Mesenchymal stem cell (in vitro differentiated cells and primary cell): ENCODE results near the gene STAU1.

Experiments
- DNase-seq: peaks from one replicate; pipeline ENCODE4 v3.0.0-alpha.2; 2013
- H2AFZ ChIP-seq: one replicate; pipeline ENCODE4 v1.6.1; 2013; ENCODE audit warnings: low read depth, mild to moderate bottlenecking, control low read depth, inconsistent platforms, low read length, moderate library complexity
- H2AK5ac ChIP-seq: 2 replicates; pipeline ENCODE4 v1.6.1; 2013; ENCODE audit warnings: low read length, moderate library complexity, mild to moderate bottlenecking, inconsistent platforms; ENCODE audit not compliant: severe bottlenecking
- H2BK120ac ChIP-seq: one replicate; pipeline ENCODE4 v1.6.1; 2013; ENCODE audit warnings: low read depth, mild to moderate bottlenecking, inconsistent platforms, low read length, moderate library complexity
- H2BK12ac ChIP-seq, 2 experiments: one replicate each; pipeline ENCODE4 v1.6.1; 2013; ENCODE audit warnings: inconsistent platforms in 2 of 2, low read length in 2 of 2, mild to moderate bottlenecking in 2 of 2, moderate library complexity in 2 of 2, control low read depth in 1 of 2
- H2BK15ac ChIP-seq: one replicate; pipeline ENCODE4 v1.6.1; 2013; ENCODE audit warnings: mild to moderate bottlenecking, low read depth, inconsistent platforms; ENCODE audit not compliant: poor library complexity, severe bottlenecking
- H2BK5ac ChIP-seq: 2 replicates; pipeline ENCODE4 v1.6.1; 2013; ENCODE audit warnings: low read depth, mild to moderate bottlenecking, low read length, control low read depth, inconsistent platforms; ENCODE audit not compliant: poor library complexity, severe bottlenecking
- H3K14ac ChIP-seq, 2 experiments: one replicate each; pipeline ENCODE4 v1.6.1; 2013; ENCODE audit warnings: inconsistent platforms in 2 of 2, low read length in 2 of 2, control low read depth in 1 of 2, mild to moderate bottlenecking in 1 of 2, moderate library complexity in 1 of 2
- H3K18ac ChIP-seq, 2 experiments: one replicate each; pipeline ENCODE4 v1.6.1; 2013; ENCODE audit warnings: inconsistent platforms in 2 of 2, low read length in 2 of 2, control low read depth in 1 of 2, low read depth in 1 of 2, mild to moderate bottlenecking in 1 of 2
- H3K23ac ChIP-seq, 2 experiments: one replicate each; pipeline ENCODE4 v1.6.1; 2013; ENCODE audit warnings: inconsistent platforms in 2 of 2, low read length in 2 of 2, mild to moderate bottlenecking in 2 of 2, moderate library complexity in 2 of 2, control low read depth in 1 of 2
- H3K27ac ChIP-seq: 2 replicates; pipeline ENCODE4 v1.5.1; 2013; ENCODE audit warnings: mild to moderate bottlenecking, moderate library complexity, low read length, control low read depth, inconsistent platforms; ENCODE audit not compliant: poor library complexity, severe bottlenecking
- H3K27me3 ChIP-seq, 2 experiments: 2 replicates each; pipeline versions ENCODE4 v1.6.1 to v1.7.0; 2013; ENCODE audit warnings: low read length in 2 of 2, mild to moderate bottlenecking in 2 of 2, moderate library complexity in 2 of 2, control low read depth in 1 of 2, inconsistent platforms in 1 of 2; ENCODE audit not compliant: control insufficient read depth in 1 of 2, insufficient read depth in 1 of 2
- H3K36me3 ChIP-seq, 2 experiments: 2 replicates each; pipeline versions ENCODE4 v1.6.1 to v1.7.0; 2013; ENCODE audit warnings: low read length in 2 of 2, control low read depth in 1 of 2, inconsistent platforms in 1 of 2, low read depth in 1 of 2, mild to moderate bottlenecking in 1 of 2; ENCODE audit not compliant: insufficient read depth in 2 of 2, control insufficient read depth in 1 of 2
- H3K4ac ChIP-seq, 2 experiments: one replicate each; pipeline ENCODE4 v1.6.1; 2013; ENCODE audit warnings: inconsistent platforms in 2 of 2, low read length in 2 of 2, mild to moderate bottlenecking in 2 of 2, moderate library complexity in 2 of 2, control low read depth in 1 of 2, low read depth in 1 of 2
- H3K4me1 ChIP-seq: 2 replicates; pipeline ENCODE4 v1.6.1; 2013; ENCODE audit warnings: low read depth, low read length, control low read depth; ENCODE audit not compliant: control insufficient read depth, insufficient read depth
- H3K4me2 ChIP-seq: 2 replicates; pipeline ENCODE4 v1.6.1; 2013; ENCODE audit warnings: low read length, mild to moderate bottlenecking, inconsistent platforms; ENCODE audit not compliant: poor library complexity, severe bottlenecking
- H3K4me3 ChIP-seq, 2 experiments: 2 replicates each; pipeline versions ENCODE4 v1.5.1 to v1.7.0; 2013; ENCODE audit warnings: low read length in 2 of 2, mild to moderate bottlenecking in 2 of 2, control low read depth in 1 of 2, low read depth in 1 of 2; ENCODE audit not compliant: insufficient read depth in 1 of 2
- H3K79me1 ChIP-seq: replicated peaks from 2 replicates; pipeline ENCODE4 v1.6.1; 2013; ENCODE audit warnings: mild to moderate bottlenecking, control low read depth, low read length, inconsistent platforms; ENCODE audit not compliant: poor library complexity, severe bottlenecking
- H3K9ac ChIP-seq: 2 replicates; pipeline ENCODE4 v1.7.0; 2013; ENCODE audit warnings: mild to moderate bottlenecking, low read length, moderate library complexity
- H3K9me3 ChIP-seq: 2 replicates; pipeline ENCODE4 v1.7.0; 2013; ENCODE audit warnings: mild to moderate bottlenecking, low read length; ENCODE audit not compliant: control insufficient read depth
- H4K8ac ChIP-seq: one replicate; pipeline ENCODE4 v1.6.1; 2013; ENCODE audit warnings: inconsistent platforms, mild to moderate bottlenecking, low read length, moderate library complexity
- H4K91ac ChIP-seq: one replicate; pipeline ENCODE4 v1.6.1; 2013; ENCODE audit warnings: mild to moderate bottlenecking, low read length, inconsistent platforms
- WGBS: methylation state at CpG from one replicate; pipeline ENCODE4 v1.1.7; 2013; ENCODE audit warnings: mixed read lengths; 5-methylcytosine and 5-hydroxymethylcytosine counted together

STAU1 gene

DNA sequence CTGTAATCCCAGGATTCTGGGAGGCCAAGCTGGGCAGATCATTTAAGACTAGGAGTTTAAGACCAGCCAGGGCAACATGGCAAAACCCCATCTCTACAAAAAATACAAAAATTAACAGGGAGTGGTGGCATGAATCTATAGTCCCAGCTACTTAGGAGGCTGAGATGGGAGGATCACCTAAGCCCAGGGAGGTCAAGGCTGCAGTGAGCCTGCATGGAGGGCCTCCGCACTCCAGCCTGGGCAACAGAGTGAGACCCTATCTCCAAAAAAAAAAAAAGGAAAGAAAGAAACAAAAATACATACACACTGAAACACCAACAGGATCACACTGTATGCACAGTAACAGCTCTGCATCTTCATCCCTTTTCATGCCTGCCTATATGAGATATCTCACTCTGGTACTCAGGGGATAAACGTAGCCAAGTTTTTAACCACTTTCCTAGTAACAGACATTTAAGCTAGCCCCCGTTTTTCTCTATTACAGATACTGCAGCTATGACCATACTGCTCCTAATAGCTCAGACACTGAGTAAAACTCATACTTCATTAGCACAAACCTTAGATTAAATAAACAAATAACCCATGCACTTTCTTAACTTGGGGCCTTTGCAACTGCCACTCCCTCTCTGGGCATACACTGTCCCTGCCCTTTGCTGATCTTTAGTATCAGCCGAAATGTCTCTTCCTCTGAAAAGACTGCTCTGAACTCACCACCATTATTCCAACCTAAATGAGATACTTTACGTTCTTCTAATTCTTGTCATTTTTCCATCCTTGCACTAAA lies 41.5 kb downstream of the STAU1 start:
- Histone ChIP-seq H2BK5ac (no peak overlapping the region), H3K14ac (no peak overlapping the region), H3K79me1 (peaks cover 48% of the 10 kb centered on the region), H2BK15ac (no peak overlapping the region), H3K9me3 (no peaks in the 10 kb centered on the region), H3K4me2 (no peak overlapping the region), H3K36me3 (peaks cover 24 to 76% of the 10 kb centered on the region in 2 experiments), H4K91ac (no peak overlapping the region), H3K18ac (no peak overlapping the region), H2AK5ac (no peak overlapping the region), H2AFZ (no peak overlapping the region), H4K8ac (no peak overlapping the region), H2BK12ac (no peak overlapping the region), H3K27me3 (no peaks in the 10 kb centered on the region), H3K4me3 (no peak overlapping the region), H3K4ac (no peak overlapping the region), H3K23ac (no peak overlapping the region), H3K27ac (no peak overlapping the region), H2BK120ac (no peak overlapping the region), H3K9ac (no peak overlapping the region), H3K4me1 (peaks cover 5% of the 10 kb centered on the region)
- 96% methylated on average over 4 of the region's 5 CpGs for WGBS
- DNase-seq, result no peak

DNA sequence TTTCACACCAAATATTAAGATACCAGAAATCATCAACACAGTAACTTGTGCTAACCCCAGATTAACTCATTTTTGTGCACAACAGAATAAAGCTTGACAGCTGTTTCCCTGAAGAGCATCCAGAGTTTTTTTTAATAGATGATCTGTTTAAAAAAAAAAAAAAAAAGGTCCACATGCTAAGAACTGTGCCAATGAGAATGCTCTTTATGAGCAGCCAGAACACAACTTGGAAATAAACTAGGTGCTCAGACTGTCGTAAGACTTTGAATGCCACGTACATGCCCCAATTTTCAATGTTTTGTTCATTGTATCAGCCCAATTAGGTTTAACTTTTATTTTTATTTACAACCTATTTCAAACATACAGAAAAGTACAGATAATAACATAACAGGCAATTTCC lies 47.3 kb downstream of the STAU1 start:
- 91% methylated on average over 2 of the region's 2 CpGs for WGBS
- Histone ChIP-seq H3K4me2 (no peak overlapping the region), H4K91ac (no peak overlapping the region), H3K14ac (no peak overlapping the region), H4K8ac (no peak overlapping the region), H3K4me1 (no peaks in the 10 kb centered on the region), H2AFZ (no peak overlapping the region), H2BK15ac (no peak overlapping the region), H3K79me1 (peaks cover 26% of the 10 kb centered on the region), H3K9ac (peak overlapping the region; percentile 16), H2BK12ac (no peak overlapping the region), H3K27ac (no peak overlapping the region), H3K23ac (no peak overlapping the region), H2BK5ac (no peak overlapping the region), H3K9me3 (no peaks in the 10 kb centered on the region), H3K4ac (no peak overlapping the region), H3K4me3 (no peak overlapping the region), H2AK5ac (no peak overlapping the region), H3K36me3 (peaks cover 10 to 35% of the 10 kb centered on the region in 2 experiments), H3K27me3 (no peaks in the 10 kb centered on the region), H3K18ac (no peak overlapping the region), H2BK120ac (no peak overlapping the region)
- DNase-seq, result no peak

DNA sequence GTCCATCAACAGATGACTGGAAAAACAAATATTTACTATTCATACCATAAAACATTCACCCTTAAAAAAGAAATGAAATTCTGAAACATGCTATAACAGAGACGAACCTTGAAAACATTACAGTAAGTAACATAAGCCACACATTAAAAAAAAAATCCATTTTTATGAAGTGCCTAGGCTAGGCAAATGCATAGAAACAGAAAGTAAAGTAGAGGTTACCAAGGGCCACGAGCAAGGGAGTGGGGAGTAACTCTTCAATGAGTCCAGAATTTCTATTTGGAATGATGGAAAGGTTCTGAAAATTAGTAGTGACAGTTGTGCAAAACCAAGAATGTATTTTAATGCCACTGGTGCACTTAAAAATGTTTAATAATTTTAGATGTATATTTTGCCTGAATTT lies 47.7 kb downstream of the STAU1 start:
- Histone ChIP-seq H3K27ac (no peak overlapping the region), H3K14ac (no peak overlapping the region)
- no peak for DNase-seq

DNA sequence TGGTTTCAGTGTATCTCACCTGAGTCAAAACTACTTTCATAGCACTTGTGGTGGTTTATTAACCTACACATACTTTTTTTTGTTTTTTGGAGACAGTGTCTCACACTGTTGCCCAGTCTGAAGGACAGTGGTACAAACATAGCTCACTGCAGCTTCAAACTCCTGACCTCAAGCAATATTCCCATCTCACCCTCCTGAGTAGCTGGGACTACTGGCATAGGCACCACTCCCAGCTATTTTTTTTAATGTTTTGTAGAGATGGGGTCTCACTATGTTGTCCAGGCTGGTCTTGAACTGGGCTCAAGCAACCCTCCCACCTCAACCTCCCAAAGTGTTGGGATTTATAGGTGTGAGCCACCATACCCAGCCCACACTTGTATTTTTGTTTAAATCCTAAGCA lies 49.7 kb downstream of the STAU1 start:
- no peak overlapping the region for H2BK5ac ChIP-seq
- H3K4me3 ChIP-seq, result no peak overlapping the region
- no peak overlapping the region for H2BK120ac ChIP-seq
- no peak overlapping the region for H3K4ac ChIP-seq
- H2AK5ac ChIP-seq, result no peak overlapping the region
- H3K9me3 ChIP-seq, result no peaks in the 10 kb centered on the region
- H3K23ac ChIP-seq, result no peak overlapping the region
- H3K27me3 ChIP-seq, result no peaks in the 10 kb centered on the region
- no peak overlapping the region for H2AFZ ChIP-seq
- no peak overlapping the region for H4K91ac ChIP-seq
- H3K79me1 ChIP-seq, result peaks cover 25% of the 10 kb centered on the region
- H2BK12ac ChIP-seq, result no peak overlapping the region
- no peak overlapping the region for H4K8ac ChIP-seq
- no peak overlapping the region for H3K9ac ChIP-seq
- H2BK15ac ChIP-seq, result no peak overlapping the region
- no peak overlapping the region for H3K14ac ChIP-seq
- no peak overlapping the region for H3K27ac ChIP-seq
- peaks cover 14 to 41% of the 10 kb centered on the region in 2 experiments for H3K36me3 ChIP-seq
- no peak overlapping the region for H3K18ac ChIP-seq
- H3K4me1 ChIP-seq, result peaks cover under 1% of the 10 kb centered on the region
- H3K4me2 ChIP-seq, result no peak overlapping the region
- no peak for DNase-seq

More for the DNA sequence above, 47.7 kb downstream of the STAU1 start:
- no peak overlapping the region for H2BK12ac ChIP-seq
- no peak overlapping the region for H3K4me3 ChIP-seq
- 97% methylated on average over 1 of the region's 2 CpGs for WGBS
- H4K8ac ChIP-seq, result no peak overlapping the region
- H2AK5ac ChIP-seq, result no peak overlapping the region
- no peak overlapping the region for H3K23ac ChIP-seq
- no peak overlapping the region for H3K4ac ChIP-seq
- H3K4me1 ChIP-seq, result no peaks in the 10 kb centered on the region
- H3K79me1 ChIP-seq, result peaks cover 23% of the 10 kb centered on the region
- H2BK5ac ChIP-seq, result no peak overlapping the region
- no peak overlapping the region for H2BK120ac ChIP-seq
- H2BK15ac ChIP-seq, result no peak overlapping the region
- no peak overlapping the region for H2AFZ ChIP-seq
- no peak overlapping the region for H3K4me2 ChIP-seq
- no peaks in the 10 kb centered on the region for H3K9me3 ChIP-seq
- H3K36me3 ChIP-seq, result peaks cover 11 to 37% of the 10 kb centered on the region in 2 experiments
- no peaks in the 10 kb centered on the region for H3K27me3 ChIP-seq
- H3K18ac ChIP-seq, result no peak overlapping the region
- peak overlapping the region; percentile 16 for H3K9ac ChIP-seq
- no peak overlapping the region for H4K91ac ChIP-seq
